Kidney capillary endothelial cell (primary cell): Measurements from ENCODE around the gene HDAC4.

ENCODE experiments used
- DNase-seq: peaks from one replicate; pipeline ENCODE4 v3.0.0-alpha.2; 2018; ENCODE audit warnings: low spot score

The HDAC4 gene

GRCh38 chr2:239025096-239025801 lies 375.6 kb downstream of the HDAC4 start:
- no peak for DNase-seq

GRCh38 chr2:239024226-239024625 lies 376.6 kb downstream of the HDAC4 start:
- no peak for DNase-seq

GRCh38 chr2:239022437-239023260 lies 378.2 kb downstream of the HDAC4 start:
- no peak for DNase-seq

- no peak for DNase-seq
Measured at GRCh38 chr2:239021651-239022436, 379.0 kb downstream of the HDAC4 start.

GRCh38 chr2:239021224-239021623 lies 379.6 kb downstream of the HDAC4 start:
- DNase-seq = no peak

- no peak for DNase-seq
Measured at GRCh38 chr2:239020541-239021041, 380.2 kb downstream of the HDAC4 start.

- DNase-seq = no peak
Measured at GRCh38 chr2:239019183-239019581, 381.6 kb downstream of the HDAC4 start.

GRCh38 chr2:239018271-239019182 lies 382.3 kb downstream of the HDAC4 start:
- no peak for DNase-seq

GRCh38 chr2:239017491-239018098 lies 383.2 kb downstream of the HDAC4 start:
- DNase-seq = no peak

GRCh38 chr2:239015901-239016675 lies 384.7 kb downstream of the HDAC4 start:
- DNase-seq = no peak

GRCh38 chr2:239015218-239015900 lies 385.5 kb downstream of the HDAC4 start:
- no peak for DNase-seq

GRCh38 chr2:239014458-239015217 lies 386.2 kb downstream of the HDAC4 start:
- DNase-seq = no peak

GRCh38 chr2:239013678-239013976 lies 387.2 kb downstream of the HDAC4 start:
- no peak for DNase-seq

- DNase-seq = no peak
Measured at GRCh38 chr2:239012936-239013677, 387.7 kb downstream of the HDAC4 start.

- DNase-seq = no peak
Measured at GRCh38 chr2:239012228-239012627, 388.6 kb downstream of the HDAC4 start.

GRCh38 chr2:239009589-239009961 lies 391.2 kb downstream of the HDAC4 start:
- DNase-seq = no peak

- peak; percentile 2 for DNase-seq
Measured at GRCh38 chr2:239008677-239009588, 391.9 kb downstream of the HDAC4 start.
